Frontal cortex (tissue), 4 donors: Measurements from ENCODE around the gene TRPM3. TPM values are rescaled to one million over a fixed set of nuclear protein-coding genes. Genes with fewer than 3 reads are reported as not detected.

ENCODE experiments used
- DNase-seq, 2 donors: peaks; one replicate each; pipeline ENCODE4 v3.0.0; 2012; ENCODE audit warnings: low spot score in 2 of 2
- FAIRE-seq: peaks from 2 replicates; lab custom pipeline; 2012; peaks lifted over from hg19 to GRCh38; lab: Jason Lieb, UNC
- total RNA-seq: library from RNA; depleted of rRNA; stranded (reverse); fragments of >200 nt; gene quantifications from one replicate; pipeline ENCODE4 v1.2.3, GENCODE V29; 2014
- donor health status: control.
- donor health status: control.
- donor health status: control.

TRPM3 gene
- total RNA-seq, 1 donor from 2014 or later: 18.8 TPM

DNA sequence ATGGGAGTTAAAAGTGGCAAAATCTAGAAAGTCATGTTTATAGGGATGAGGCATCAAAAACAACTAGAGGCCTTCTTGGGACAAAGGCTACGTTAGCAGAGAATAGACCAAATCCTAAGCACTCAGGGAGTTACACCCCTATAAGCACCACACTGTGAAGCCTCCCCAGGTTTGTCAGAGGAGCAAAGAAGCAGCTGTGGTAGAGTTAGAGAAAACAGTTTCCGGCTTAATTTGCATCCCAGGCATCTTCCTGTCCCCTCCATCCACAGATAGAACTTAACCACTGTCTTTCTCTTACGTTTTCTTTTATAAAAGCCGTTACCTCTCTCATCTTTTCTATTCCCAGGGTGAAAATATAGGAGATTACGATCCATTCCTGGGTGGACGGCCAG is 518.4 kb downstream of the TRPM3 start:
- DNase-seq (no peak), FAIRE-seq (no peak)

DNA sequence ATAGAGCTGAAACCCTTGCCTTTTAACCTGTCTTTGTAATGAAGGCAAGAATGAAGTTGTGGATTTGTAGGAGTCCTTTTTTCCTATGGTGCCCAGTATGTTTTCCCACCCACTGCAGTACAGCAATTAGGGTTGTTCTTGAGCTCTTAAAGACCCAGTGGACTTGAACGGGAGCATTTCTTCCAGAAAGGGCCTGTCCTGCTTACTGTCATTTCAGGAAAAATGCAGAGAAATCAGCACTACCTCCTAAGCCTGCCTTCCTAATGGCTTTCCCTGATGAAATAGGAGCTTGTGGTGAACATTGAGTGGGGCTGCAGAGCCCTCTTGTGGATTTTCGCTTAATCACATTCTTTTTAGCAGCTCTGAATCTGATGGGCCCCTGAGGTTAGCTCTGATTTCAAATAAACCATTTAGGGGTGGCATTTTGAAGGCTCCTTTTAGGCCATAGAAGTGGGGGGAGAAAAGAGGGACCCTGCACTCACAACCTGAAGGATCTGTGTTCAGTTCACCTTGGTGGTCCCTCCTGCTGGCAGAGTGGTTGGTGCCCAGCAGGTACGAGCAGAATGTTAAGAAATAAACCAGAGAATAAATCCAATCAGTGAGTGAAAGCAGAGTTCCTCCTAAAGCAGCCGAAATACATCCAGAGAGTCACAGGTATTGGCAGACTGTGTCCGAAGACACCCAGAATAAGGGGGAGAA is 519.0 kb downstream of the TRPM3 start:
- DNase-seq: peak; percentile 13 to 44
- FAIRE-seq: no peak

DNA sequence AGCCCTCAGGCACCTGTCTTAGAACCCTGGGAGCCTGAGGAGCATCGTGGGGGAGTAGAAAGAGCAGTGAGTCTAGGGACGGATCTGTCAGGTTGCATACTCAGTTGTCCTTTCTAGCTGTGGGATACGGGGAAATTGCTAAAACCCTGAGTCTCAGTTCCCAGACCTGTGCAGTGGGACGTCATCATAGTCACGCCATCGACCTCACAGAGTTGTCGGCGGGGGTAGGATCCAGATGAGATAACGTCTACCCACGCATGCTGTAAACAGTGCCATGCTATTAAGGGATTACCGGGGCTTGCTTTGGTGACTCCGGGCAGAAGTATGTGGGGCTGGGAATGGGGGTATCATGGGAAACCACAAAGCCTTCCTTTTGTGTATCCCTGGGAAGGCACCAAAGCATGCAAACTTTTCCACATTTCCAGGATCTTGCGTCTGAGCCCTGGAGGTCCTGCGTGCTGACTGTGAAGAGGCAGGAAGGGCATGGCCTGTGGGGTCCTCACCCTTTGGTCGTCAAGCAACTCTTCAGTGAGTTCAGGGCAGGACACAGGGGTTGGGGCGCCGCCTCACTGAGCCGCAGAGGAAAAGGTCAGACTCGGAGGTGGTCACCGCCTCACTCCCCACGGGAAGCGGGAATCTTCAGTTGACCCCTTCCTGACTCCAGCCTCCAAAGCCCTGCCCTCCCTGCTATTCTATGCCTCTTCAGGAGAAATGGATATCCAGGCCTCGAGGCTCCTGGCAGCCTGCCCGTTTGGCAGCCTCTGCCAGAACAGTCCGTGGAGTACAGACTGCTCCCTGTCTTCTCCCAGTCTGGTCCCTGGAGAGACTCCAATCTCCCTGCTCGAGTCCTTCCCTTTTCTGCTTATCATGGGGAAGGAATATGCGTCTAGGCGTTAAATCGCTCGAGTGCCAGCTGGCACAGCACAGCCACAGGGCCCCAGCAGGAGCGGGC is 520.1 kb downstream of the TRPM3 start:
- no peak for FAIRE-seq

DNA sequence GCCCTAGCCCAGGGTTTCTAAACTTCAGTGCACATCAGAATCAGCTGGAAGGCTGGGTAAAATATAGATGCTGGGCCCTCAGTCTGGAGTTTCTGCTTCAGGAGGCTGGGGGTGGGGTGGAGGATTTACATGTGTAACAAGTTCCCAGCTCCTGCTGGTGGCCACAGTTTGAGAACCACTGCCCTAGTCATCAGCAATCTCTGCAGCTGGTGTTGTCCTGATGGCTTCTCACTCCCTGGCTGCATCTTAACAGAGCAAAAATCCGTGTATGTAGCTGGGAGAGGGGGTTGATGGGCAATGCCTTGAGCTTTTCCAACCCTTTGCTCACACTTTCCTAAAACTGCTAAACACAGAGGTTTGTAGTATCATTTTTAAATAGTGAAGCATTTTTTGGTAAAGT is 520.9 kb downstream of the TRPM3 start:
- FAIRE-seq (no peak), DNase-seq (no peak)

More for the DNA sequence above, 520.1 kb downstream of the TRPM3 start:
- DNase-seq: peak; percentile 28 to 55

DNA sequence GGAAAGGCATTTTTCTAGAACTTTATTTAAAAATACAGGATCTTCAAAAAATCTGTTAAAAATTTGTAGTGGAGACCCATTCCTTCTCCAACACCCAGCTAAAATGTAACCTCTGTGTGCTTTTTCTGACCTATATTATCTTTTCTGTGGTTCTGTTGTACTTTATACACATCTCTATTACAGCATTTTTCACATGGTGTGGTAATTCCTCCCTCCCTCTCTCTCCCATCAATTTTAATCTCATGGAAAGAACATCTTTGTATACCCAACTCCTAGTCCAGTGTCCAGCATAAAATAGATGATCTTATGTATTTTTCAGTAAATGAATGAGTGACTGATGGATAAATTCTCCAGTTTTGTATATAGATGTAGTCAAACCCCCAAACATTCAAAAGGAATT is 523.5 kb downstream of the TRPM3 start:
- DNase-seq: no peak
- FAIRE-seq: no peak

DNA sequence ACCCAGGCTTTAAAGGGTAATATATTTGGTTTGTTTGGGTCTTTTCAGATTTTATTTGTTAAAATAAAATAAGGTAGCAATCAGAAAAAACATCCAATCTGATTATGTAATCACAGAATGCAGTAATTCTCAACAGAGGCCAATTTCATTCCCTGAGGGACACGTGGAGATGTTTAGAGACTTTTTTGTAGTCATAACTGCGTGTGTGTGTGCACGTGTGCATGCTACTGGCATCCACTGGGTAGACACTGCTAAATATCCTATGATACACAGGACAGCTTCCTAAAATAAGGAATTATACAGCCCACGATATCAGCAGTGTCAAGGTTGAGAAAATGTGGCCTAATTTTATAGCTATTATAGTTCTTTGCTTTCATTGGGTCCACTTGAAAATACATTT is 526.2 kb downstream of the TRPM3 start:
- FAIRE-seq (no peak), DNase-seq (no peak)

DNA sequence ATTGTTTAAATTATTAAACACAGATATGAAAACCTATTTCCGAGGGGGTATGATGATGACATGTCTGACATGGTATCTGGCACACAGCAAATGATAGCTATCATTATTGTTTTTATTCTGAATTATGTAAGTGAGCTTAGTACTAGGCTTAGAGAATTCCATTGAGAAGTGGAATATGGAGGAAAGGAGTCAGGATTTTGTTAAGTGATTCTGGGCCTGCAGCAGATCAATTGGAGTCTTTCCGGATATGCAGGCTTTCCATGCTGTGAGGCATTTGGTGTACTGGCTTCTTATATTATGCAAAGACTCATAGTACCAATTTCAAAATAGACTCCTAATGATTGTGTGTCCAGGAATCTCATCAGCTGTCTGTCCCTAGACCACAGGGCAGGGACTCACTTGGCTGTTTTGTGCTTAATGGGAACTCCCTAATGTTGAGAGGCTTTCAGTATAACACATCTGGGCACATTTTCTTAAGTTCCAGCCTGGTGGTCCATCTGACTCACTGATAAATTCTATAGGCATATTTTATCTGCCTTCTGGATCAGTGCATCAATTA is 527.0 kb downstream of the TRPM3 start:
- FAIRE-seq (no peak), DNase-seq (no peak)

DNA sequence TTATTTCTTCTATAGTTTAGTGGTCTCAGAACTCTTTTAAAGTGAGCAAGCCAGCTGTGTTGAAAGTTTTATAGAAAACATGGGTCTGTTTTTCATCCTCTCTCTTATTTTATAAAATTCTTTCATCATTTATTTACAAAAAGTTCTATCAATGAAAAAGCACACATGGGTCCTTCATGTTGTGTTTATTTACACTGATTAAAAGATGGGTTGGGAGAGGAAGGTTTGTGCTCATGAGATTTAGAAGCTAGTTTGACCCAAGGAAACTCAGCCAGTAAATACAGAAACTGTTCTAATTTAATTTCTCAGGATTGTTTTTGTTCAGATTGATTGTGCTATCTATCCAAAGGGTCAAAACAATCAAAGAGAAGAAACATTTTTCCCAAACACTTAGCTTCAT is 528.2 kb downstream of the TRPM3 start:
- DNase-seq: no peak
- no peak for FAIRE-seq

DNA sequence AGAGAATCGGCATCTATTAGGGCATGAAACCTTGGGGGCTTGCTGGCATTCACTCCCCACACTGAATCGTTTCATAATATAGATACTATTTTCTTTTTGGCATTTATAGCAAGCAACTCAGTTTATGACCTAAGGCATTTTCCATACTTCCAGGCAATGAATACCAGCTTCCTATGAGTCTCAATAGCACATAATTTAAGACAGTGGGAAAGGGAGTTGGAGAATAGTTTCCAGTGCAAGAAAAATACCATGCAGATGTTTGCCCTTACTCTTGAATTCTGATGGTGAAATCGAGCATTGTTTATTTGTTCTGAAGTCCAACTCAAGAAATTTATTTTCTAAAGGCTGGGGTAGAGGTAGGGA is 531.1 kb downstream of the TRPM3 start:
- no peak for FAIRE-seq

DNA sequence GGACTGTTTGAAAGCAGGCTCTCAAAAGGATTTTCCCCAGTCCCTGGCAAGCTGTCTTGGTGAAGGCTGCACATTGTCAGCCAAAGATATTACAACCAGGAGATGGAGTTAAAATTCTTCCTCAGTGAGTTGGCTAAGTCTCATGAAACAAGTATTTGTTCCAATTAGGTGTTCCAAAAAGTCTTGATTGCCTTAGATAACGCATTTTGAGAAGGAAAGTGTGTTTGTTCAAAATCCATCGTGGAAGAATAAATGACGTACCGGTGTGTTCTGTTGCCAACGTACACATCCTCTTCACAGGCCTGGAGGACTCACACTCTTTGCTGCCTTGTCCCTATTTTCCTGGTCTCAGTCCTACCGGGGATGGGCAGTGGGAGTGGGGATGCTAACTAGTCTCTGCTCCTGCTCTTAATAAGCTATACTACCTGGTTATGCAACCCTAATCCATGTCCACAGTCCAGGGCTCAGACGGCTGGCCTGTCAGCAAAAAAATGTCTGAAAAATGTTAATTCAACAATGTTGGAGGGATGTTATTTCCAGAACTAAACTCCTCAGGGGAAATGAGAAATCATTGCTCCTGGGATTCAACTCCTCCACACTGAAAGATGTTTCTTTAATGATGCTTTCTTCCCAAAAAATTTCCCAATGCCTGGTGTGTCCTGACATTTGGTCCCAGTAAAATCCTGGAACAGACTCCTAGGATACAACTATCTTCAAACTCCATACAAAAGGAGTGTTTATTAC is 531.7 kb downstream of the TRPM3 start:
- FAIRE-seq (no peak), DNase-seq (no peak)

More for the DNA sequence above, 531.1 kb downstream of the TRPM3 start:
- no peak for DNase-seq

DNA sequence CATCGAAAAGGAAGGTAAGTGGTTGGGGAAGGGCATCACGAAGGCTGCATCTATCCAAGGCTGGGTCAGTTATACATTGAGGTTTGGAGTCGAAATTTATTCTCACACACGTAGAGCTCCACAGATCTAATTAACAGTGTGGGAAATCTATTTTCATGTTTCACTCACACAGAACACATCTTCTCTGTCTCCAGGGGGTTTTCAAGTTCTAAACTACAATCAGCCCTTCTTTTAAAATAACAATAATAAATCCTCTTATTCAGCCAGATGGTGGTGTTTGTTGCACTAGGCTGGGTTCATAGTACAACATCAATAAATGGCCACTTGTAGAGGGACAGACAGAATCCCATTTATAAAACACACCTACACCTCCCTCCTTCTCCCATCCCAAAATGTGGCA is 532.4 kb downstream of the TRPM3 start:
- FAIRE-seq (no peak), DNase-seq (no peak)

DNA sequence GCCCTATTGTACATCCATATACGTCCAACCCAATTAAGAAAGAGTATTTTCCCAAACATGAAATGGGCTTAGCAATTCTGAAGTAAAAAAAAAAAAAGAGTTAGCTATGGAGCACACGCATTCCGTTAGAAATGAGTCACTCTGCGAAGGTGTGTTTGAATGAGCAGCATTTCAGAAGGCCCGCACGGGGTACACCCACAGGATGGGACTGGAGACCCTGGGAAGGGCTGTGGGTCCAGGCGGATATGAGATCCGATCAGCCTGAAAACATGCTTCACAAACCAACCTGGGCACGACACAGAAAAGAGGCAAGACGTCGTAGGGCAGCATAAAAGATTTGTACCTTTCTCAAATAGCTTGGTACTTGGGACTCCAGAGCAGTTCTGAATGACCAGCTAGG is 533.0 kb downstream of the TRPM3 start:
- no peak for DNase-seq
- FAIRE-seq: no peak

DNA sequence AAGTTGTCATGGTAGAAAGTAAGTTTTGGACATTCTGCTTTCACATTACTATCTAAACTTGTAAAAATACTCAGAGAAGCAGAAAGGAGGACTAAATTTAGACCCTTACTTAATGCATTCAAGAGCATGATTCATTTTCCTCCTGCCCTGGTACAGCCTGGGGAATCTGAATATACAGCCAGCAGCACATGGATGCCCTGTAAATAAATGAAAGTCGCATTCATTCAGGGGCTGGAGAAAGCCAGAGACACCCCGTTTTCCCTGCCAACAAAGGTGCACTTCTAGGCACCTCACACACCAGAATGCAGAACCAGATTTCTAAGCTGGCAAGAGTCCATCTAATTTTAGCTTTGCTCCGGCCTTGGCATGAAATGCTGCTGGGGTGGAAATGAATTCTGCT is 534.2 kb downstream of the TRPM3 start:
- peak in 1 of 2 donors; percentile 34 for DNase-seq
- no peak for FAIRE-seq

DNA sequence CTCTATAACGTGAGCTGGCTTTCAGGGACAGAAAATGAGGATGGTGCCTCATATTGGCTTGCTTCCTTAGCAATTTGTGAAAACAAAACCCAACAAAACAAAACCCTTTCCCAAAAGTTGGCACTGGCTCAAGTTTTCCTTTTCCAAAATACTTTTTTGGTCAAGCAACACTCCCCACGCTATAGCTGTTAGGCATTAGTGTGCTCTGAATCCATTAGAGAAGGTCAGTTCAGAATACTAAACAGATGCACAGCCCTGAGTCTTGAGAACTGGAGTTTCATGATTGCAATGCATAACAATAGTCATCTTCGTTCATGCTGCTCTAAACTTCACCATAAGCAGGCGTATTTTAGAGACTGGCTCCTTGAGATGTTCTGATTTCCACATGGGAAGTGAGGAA is 534.9 kb downstream of the TRPM3 start:
- DNase-seq (no peak), FAIRE-seq (no peak)

DNA sequence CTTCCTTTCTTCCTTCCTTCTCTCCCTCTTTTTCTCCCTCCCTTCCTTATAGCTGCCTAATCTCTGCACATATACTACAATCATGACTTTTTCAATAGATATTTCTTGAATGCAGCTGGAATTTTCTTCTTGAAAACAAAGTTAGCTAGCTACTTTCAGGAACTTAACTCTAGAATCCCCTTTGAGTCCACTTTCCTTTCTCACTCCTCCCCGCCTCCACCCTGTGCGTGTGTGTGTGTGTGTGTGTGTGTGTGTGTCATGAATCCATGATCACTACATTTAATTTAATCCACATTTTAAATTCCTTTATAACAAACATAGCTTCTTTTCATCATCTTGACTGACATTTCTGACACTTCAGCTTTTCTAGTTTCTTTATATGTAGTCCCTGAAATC is 539.5 kb downstream of the TRPM3 start:
- DNase-seq: no peak
- no peak for FAIRE-seq

DNA sequence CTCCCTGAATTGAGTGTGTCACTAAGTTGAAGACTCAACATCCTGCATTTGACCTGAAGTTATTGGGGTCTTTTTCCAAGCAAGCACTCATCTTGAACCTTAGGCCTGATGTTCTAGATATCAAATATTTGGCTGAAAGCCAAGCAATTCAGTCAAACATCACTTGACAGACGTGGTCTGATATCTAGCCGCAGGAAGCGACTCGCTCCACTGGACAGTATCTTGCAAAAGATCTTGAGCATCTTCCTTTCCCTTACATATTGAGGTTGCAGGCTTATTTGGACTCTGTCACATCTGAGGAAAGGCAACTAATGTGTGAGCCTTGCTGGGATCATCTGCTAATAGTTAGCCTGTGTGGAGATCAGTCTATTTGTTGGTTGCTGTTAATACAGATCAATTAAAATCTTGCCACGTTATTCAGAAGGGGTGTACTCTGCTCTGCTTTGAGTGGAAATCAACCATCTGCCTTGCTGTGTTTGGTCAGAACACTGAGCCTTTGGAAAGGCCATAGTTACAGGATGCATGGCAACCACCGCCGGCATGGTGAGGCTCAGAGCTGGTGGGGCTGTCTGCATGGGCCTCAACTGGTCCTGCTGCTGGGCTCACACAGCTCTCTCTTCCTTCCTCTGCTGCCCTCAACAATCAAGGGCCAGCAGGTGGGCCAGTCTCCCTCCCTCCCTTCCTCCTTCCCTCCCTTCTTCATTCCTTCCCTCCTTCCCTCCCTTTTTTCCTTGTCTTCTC is 540.0 kb downstream of the TRPM3 start:
- FAIRE-seq: no peak

DNA sequence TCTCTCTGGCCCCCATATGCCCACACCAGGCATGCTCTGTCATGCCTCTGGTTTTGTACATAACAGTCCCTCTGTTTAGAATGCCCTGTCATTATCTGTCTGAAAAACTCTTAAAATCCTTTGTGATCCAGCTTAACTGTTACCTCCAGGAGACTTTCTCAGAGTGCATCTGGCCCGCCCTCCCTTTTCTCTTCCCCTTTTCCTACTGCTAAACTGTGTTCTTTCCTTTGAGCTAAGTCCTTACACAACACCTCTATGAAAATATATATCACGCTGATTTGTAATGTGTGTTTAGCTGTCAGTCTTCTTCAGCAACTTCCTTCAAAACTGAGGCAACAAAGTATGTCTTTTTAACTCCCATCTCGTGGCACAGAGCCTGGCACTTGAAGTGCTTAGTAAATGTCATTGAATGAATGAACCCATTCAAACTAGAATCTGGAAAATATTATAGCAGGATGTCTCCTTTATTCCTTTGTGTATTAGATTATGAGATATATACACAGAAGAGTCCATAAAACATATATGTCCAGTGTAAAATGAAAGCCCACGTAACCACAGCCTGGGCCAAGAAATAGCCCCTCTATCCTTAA is 540.7 kb downstream of the TRPM3 start:
- DNase-seq (no peak), FAIRE-seq (no peak)

More for the DNA sequence above, 540.0 kb downstream of the TRPM3 start:
- DNase-seq: no peak

DNA sequence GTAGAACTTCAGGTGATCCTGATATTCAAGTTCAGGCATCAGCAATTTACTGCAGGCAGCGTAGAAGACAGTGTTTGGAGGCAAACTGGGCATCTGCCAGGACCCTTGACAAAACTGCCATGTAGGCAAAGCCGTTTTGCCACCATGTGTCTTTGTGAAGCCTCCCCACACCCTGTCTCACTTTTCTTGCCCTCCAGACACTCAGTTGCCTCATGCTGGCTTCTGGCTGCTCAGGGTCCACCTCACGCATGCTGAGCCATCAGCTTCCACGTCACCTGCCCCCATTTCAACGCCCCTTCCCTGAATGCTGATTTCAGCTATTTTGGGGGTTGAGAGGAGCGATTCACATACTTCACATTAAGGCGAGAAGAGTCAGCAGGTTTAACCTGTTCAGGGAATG is 541.7 kb downstream of the TRPM3 start:
- DNase-seq: no peak
- no peak for FAIRE-seq

DNA sequence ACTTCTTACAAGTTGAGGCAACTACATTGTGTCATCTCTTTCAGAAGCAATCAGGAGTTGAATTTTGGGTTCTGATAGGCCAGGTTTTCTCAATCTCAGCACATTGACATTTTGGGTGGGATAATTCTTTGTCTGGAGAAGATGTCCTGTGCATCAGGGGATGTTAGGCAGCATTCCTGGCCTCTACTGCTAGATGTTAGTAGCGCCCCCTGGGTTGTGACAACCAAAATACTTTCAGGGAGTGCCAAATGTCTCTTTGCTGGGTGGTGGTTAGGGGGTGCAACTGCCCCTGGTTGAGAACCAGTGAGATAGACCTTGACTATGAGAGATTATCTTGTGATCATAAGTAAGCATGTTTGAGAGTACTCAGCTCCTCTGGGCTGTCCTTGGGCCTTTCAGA is 542.7 kb downstream of the TRPM3 start:
- no peak for FAIRE-seq

More for the DNA sequence above, 542.7 kb downstream of the TRPM3 start:
- DNase-seq: no peak
